Fibroblast of villous mesenchyme (primary cell): ENCODE results near the gene KLRK1. TPM values are rescaled to one million over a fixed set of nuclear protein-coding genes. Genes with fewer than 3 reads are reported as not detected.
"Not testable (repeated sequence)": the region's sequence is repeated elsewhere in the genome, so short reads cannot be mapped to it uniquely, and the experiment has no call there.

ENCODE experiments used
- DNase-seq: peaks from one replicate; pipeline ENCODE4 v3.0.0-alpha.2; 2010; ENCODE audit warnings: low read depth
- H3K4me3 ChIP-seq: 2 replicates; pipeline ENCODE4 v1.5.1; 2011; ENCODE audit warnings: low read depth, mild to moderate bottlenecking, low read length
- CTCF ChIP-seq: IDR thresholded peaks from 2 replicates; pipeline ENCODE4 v1.5.1; 2012; ENCODE audit warnings: low read depth, mild to moderate bottlenecking, low read length; ENCODE audit not compliant: insufficient read depth
- total RNA-seq: library from RNA; depleted of rRNA; stranded (reverse); fragments of >200 nt; gene quantifications from 2 replicates; pipeline ENCODE4 v1.2.3, GENCODE V29; 2012

The KLRK1 gene
- total RNA-seq, 1 donor: not detected

DNA sequence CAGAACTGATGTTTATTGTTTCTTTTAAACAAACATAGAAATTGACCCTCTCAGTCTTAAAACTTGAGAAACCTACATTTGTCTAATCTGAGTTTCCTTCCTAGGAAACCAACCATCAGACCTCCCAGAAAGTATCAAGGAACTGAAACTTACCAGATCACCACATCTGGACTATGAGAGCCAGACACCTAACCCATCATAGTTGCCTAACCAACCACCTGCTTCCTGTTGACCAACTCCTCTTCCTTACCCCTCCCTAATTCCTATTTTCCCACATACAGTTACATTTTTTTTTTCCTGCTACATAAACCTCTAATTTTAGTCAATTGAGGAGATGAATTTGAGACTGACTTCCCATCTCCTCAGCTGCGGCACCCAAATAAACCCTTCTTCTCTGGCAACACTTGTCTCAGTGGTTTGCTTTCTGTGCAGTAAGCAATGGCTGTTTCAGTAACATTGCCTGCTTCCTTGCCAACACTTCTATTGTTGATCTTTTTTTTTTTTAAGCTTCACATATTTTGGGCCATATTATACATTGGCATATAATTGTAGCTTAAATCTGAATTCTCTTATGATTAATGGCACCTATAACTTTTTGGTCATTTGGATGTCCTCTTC lies 47.8 kb downstream of the KLRK1 start:
- TF ChIP-seq CTCF: no peak
- no peak overlapping the region for H3K4me3 ChIP-seq
- peak; percentile 64 for DNase-seq

GRCh38 chr12:10340946-10341345 lies 48.9 kb downstream of the KLRK1 start:
- not testable (repeated sequence) for DNase-seq, H3K4me3 ChIP-seq

GRCh38 chr12:10339053-10339840 lies 50.6 kb downstream of the KLRK1 start:
- no peak overlapping the region for H3K4me3 ChIP-seq
- no peak for DNase-seq
- TF ChIP-seq CTCF: no peak

GRCh38 chr12:10338470-10338869 lies 51.4 kb downstream of the KLRK1 start:
- not testable (repeated sequence) for H3K4me3 ChIP-seq, DNase-seq

GRCh38 chr12:10336196-10336595 lies 53.6 kb downstream of the KLRK1 start:
- not testable (repeated sequence) for DNase-seq

GRCh38 chr12:10331642-10332239 lies 58.1 kb downstream of the KLRK1 start:
- DNase-seq: peak; percentile 73
- TF ChIP-seq CTCF: peak; percentile 87

More at GRCh38 chr12:10336196-10336595, 53.6 kb downstream of the KLRK1 start:
- not testable (repeated sequence) for H3K4me3 ChIP-seq

DNA sequence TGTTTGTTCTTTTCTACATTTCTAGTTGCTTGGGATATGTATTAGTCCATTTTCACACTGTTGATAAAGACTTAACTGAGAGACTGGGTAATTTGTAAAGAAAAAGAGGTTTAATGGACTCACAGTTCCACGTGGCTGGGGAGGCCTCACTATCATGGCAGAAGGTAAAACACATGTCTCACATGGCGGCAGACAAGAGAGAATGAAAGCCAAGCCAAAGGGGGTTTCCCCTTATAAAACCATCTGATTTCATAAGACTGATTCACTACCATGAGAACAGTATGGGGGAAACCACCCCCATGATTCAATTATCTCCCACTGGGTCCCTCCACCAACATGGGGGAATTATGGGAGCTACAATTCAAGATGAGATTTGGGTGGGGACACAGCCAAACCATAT lies 61.1 kb downstream of the KLRK1 start:
- not testable (repeated sequence) for DNase-seq, H3K4me3 ChIP-seq

More at GRCh38 chr12:10331642-10332239, 58.1 kb downstream of the KLRK1 start:
- no peak overlapping the region for H3K4me3 ChIP-seq

Other genes with a start within 250 kb of the KLRK1 start
- gene OLR1, start 217.9 kb downstream of the KLRK1 start, total RNA-seq: 9.3 and 73.0 TPM in 2 replicates
- 3.5 and 17.7 TPM in 2 replicates for gene TMEM52B, start 211.0 kb downstream of the KLRK1 start, total RNA-seq
- gene GABARAPL1, start 177.2 kb downstream of the KLRK1 start, total RNA-seq: 61.2 and 131 TPM in 2 replicates
- under 0.01 and 0.86 TPM in 2 replicates for gene KLRD1, start 82.2 kb downstream of the KLRK1 start, total RNA-seq
- gene KLRC4, start 19.7 kb upstream of the KLRK1 start, total RNA-seq: not detected in 2 replicates
- gene KLRC3, start 30.6 kb upstream of the KLRK1 start, total RNA-seq: not detected in 2 replicates
- gene KLRC2, start 46.0 kb upstream of the KLRK1 start, total RNA-seq: not detected in 2 replicates
- gene KLRC1, start 63.3 kb upstream of the KLRK1 start, total RNA-seq: not detected in 2 replicates
- gene EIF2S3B, start 115.8 kb upstream of the KLRK1 start, total RNA-seq: 3.5 and 9.5 TPM in 2 replicates
- gene MAGOHB, start 223.6 kb upstream of the KLRK1 start, total RNA-seq: 19.3 and 20.3 TPM in 2 replicates